Measurements from ENCODE around the gene SHISAL2A. TPM values are rescaled to one million over a fixed set of nuclear protein-coding genes. Genes with fewer than 3 reads are reported as not detected.

The SHISAL2A gene
- total and polyA plus RNA-seq, 4 donors, result 0.14 to 0.33 (median 0.22) TPM; not detected in 1

DNA sequence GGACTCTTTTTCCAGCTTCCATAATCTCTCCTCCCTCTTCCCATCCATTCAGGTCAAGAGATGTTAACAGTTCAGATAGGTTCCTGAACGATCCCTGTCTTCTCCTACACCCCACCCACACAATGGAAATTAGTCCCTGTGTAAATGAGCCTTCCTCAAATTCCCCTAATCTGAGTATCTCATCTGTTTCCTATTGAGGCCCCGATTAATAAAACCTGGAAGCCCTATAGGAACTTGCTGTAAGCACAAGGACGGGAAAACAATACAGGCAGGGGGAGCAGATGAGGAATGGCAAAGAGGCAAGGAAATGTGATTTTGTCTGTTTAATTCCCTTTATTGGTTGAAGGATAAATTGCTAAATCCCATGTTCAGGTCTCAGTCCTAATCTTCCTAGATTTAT lies 37.9 kb upstream of the SHISAL2A start:
- Histone ChIP-seq H3K36me3 (ENCODE audit: control insufficient read depth in 4 of 4, insufficient read depth in 3 of 4, low read depth in 1 of 4, low read length in 3 of 4) (no peaks in the 10 kb centered on the region), H3K27ac (ENCODE audit: low read depth in 1 of 2, low read length in 2 of 2) (no peak overlapping the region), H3K9me3 (ENCODE audit: control insufficient read depth in 4 of 4, low read length in 3 of 4) (no peaks in the 10 kb centered on the region), H3K9ac (ENCODE audit: low read depth in 1 of 2, low read length in 2 of 2) (no peak overlapping the region), H3K4me1 (ENCODE audit: control insufficient read depth in 4 of 4, insufficient read depth in 4 of 4, low read length in 3 of 4) (no peaks in the 10 kb centered on the region), H3K27me3 (ENCODE audit: control insufficient read depth in 4 of 4, insufficient read depth in 4 of 4, low read length in 3 of 4) (no peaks in the 10 kb centered on the region), H3K4me3 (ENCODE audit: low read depth in 1 of 3, low read length in 3 of 3) (no peak overlapping the region)
- WGBS, result 66% methylated on average over 3 of the region's 3 CpGs
- TF ChIP-seq, protein P1, sequence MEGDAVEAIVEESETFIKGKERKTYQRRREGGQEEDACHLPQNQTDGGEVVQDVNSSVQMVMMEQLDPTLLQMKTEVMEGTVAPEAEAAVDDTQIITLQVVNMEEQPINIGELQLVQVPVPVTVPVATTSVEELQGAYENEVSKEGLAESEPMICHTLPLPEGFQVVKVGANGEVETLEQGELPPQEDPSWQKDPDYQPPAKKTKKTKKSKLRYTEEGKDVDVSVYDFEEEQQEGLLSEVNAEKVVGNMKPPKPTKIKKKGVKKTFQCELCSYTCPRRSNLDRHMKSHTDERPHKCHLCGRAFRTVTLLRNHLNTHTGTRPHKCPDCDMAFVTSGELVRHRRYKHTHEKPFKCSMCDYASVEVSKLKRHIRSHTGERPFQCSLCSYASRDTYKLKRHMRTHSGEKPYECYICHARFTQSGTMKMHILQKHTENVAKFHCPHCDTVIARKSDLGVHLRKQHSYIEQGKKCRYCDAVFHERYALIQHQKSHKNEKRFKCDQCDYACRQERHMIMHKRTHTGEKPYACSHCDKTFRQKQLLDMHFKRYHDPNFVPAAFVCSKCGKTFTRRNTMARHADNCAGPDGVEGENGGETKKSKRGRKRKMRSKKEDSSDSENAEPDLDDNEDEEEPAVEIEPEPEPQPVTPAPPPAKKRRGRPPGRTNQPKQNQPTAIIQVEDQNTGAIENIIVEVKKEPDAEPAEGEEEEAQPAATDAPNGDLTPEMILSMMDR (IDR thresholded peaks at IDR 0.05; ENCODE audit: low read depth, low read length, missing input control), result no peak
- TF ChIP-seq TAF1 (conservative IDR thresholded peaks at IDR 0.05), result no peak
- no peak for TF ChIP-seq RAD21 (IDR thresholded peaks at IDR 0.05)
- no peak for TF ChIP-seq HNF4A (conservative IDR thresholded peaks at IDR 0.05)
- TF ChIP-seq GABPA (IDR thresholded peaks at IDR 0.05 in 1 of 2, conservative IDR thresholded peaks at IDR 0.05 in 1 of 2), result no peak
- TF ChIP-seq FOXA2 (IDR thresholded peaks at IDR 0.05), result no peak
- TF ChIP-seq, protein P2, sequence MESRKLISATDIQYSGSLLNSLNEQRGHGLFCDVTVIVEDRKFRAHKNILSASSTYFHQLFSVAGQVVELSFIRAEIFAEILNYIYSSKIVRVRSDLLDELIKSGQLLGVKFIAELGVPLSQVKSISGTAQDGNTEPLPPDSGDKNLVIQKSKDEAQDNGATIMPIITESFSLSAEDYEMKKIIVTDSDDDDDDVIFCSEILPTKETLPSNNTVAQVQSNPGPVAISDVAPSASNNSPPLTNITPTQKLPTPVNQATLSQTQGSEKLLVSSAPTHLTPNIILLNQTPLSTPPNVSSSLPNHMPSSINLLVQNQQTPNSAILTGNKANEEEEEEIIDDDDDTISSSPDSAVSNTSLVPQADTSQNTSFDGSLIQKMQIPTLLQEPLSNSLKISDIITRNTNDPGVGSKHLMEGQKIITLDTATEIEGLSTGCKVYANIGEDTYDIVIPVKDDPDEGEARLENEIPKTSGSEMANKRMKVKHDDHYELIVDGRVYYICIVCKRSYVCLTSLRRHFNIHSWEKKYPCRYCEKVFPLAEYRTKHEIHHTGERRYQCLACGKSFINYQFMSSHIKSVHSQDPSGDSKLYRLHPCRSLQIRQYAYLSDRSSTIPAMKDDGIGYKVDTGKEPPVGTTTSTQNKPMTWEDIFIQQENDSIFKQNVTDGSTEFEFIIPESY (IDR thresholded peaks at IDR 0.05), result no peak
- TF ChIP-seq YY1 (IDR thresholded peaks at IDR 0.05), result no peak
- TF ChIP-seq RXRA (IDR thresholded peaks at IDR 0.05), result no peak
- no peak for TF ChIP-seq FOXA1 (IDR thresholded peaks at IDR 0.05)
- no peak for DNase-seq (ENCODE audit: low spot score)

DNA sequence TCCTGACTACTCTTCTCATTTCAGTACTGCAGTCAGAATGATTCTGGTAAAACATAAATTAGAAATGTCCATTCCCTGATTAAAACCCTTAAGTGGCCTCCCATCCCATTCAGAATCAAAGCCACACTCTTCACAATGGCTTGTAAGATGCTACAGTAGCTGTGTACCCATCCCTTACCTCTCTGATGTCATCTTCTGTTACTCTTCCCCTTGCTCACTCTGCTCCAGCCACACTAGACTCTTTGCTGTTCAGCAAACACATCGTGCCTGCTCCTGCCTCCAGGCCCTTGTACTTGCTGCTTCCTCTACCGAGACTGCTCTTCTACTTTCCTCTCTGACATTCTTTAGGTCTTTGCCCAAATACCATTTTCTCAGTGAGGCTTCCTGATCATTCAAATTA lies 35.1 kb upstream of the SHISAL2A start:
- WGBS, result 61% methylated on average over 2 of the region's 2 CpGs
- Histone ChIP-seq H3K4me3 (ENCODE audit: low read depth in 1 of 3, low read length in 3 of 3) (no peak overlapping the region), H3K9me3 (ENCODE audit: control insufficient read depth in 4 of 4, low read length in 3 of 4) (no peaks in the 10 kb centered on the region), H3K36me3 (ENCODE audit: control insufficient read depth in 4 of 4, insufficient read depth in 3 of 4, low read depth in 1 of 4, low read length in 3 of 4) (no peaks in the 10 kb centered on the region), H3K4me1 (ENCODE audit: control insufficient read depth in 4 of 4, insufficient read depth in 4 of 4, low read length in 3 of 4) (peaks cover 0 to 10% (median 0%) of the 10 kb centered on the region in 4 donors), H3K27me3 (ENCODE audit: control insufficient read depth in 4 of 4, insufficient read depth in 4 of 4, low read length in 3 of 4) (no peaks in the 10 kb centered on the region), H3K9ac (ENCODE audit: low read depth in 1 of 2, low read length in 2 of 2) (no peak overlapping the region), H3K27ac (ENCODE audit: low read depth in 1 of 2, low read length in 2 of 2) (no peak overlapping the region)
- TF ChIP-seq NR2F2 (IDR thresholded peaks at IDR 0.05), result no peak
- no peak for TF ChIP-seq GABPA (IDR thresholded peaks at IDR 0.05 in 1 of 2, conservative IDR thresholded peaks at IDR 0.05 in 1 of 2)
- TF ChIP-seq, protein P2 (IDR thresholded peaks at IDR 0.05), result no peak
- TF ChIP-seq RAD21 (IDR thresholded peaks at IDR 0.05), result no peak
- TF ChIP-seq, protein P1 (IDR thresholded peaks at IDR 0.05; ENCODE audit: low read depth, low read length, missing input control), result no peak
- TF ChIP-seq HNF4G (IDR thresholded peaks at IDR 0.05), result no peak
- TF ChIP-seq FOXA1 (IDR thresholded peaks at IDR 0.05), result no peak
- no peak for DNase-seq (ENCODE audit: low spot score)

Measured in liver (tissue), 9 donors.